Prostate gland (tissue), 2 donors: Measurements from ENCODE around the gene OR3A3.

Source experiments
- CTCF ChIP-seq, 4 experiments: fragments of 200-600 bp in 2 of 4; fragments of 450-650 bp in 2 of 4; sonication (generic) in 2 of 4; IDR thresholded peaks; 1 replicate in 3 of 4; 2 replicates in 1 of 4; pipeline ENCODE4 v1.5.1; 2016 to 2019; ENCODE audit warnings: antibody characterized with exemption in 4 of 4, mild to moderate bottlenecking in 2 of 4, moderate library complexity in 2 of 4
- POLR2A ChIP-seq: fragments of 450-650 bp; IDR thresholded peaks from one replicate; pipeline ENCODE4 v1.6.1; 2016; ENCODE audit warnings: antibody characterized with exemption, mild to moderate bottlenecking
- POLR2AphosphoS5 ChIP-seq: sonication (generic); formaldehyde crosslinking; IDR thresholded peaks from one replicate; pipeline ENCODE4 v1.6.1; 2017; ENCODE audit warnings: antibody characterized with exemption

DNA sequence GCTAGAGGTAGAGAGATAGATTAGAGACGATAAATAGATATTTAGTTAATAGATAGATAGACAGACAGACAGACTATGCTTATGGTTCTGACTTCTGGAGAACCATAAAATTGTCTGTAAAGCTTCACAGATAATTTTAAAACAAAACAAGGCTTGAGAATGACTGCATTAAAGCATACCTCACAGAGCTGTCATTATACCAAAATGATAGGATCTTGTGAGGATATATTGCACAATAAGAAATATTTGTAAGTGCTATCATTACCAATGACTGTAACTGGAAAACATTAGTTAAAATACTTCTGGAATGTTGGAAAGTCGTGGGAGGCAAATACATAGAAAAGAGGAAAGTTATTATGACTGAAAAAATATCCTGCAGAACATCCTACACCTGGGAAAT is 9.4 kb upstream of the OR3A3 start:
- TF ChIP-seq CTCF (IDR thresholded peaks at IDR 0.05) (no peak), POLR2A (no peak), POLR2AphosphoS5 (no peak)
